ENCODE results near the gene KCNK5. TPM values are rescaled to one million over a fixed set of nuclear protein-coding genes. Genes with fewer than 3 reads are reported as not detected.

KCNK5 gene
- total and polyA plus RNA-seq, 2 donors = 2.6 to 3.9 TPM

GRCh38 chr6:39206250-39206721, 23.0 kb downstream of the KCNK5 start:
- no peak overlapping the region for H3K27ac ChIP-seq (ENCODE audit: low read depth in 1 of 2, low read length in 1 of 2)
- H3K4me3 ChIP-seq (ENCODE audit: low read length in 2 of 2) = no peak overlapping the region
- H3K27me3 ChIP-seq (ENCODE audit: control insufficient read depth in 2 of 2, insufficient read depth in 1 of 2, low read length in 1 of 2) = no peaks in the 10 kb centered on the region
- DNase-seq (ENCODE audit: low read depth in 6 of 9, low spot score in 9 of 9) = no peak
- H3K4me1 ChIP-seq (ENCODE audit: control insufficient read depth in 2 of 2, insufficient read depth in 2 of 2, low read length in 2 of 2) = peaks cover 10 to 88% of the 10 kb centered on the region in 2 donors
- H3K36me3 ChIP-seq (ENCODE audit: control insufficient read depth in 2 of 2, insufficient read depth in 2 of 2, low read length in 1 of 2) = peaks cover 0 to 13% of the 10 kb centered on the region in 2 donors
- WGBS = 77% methylated on average over 10 of the region's 10 CpGs
- H3K9me3 ChIP-seq (ENCODE audit: control insufficient read depth in 2 of 2, insufficient read depth in 1 of 2, low read length in 1 of 2) = no peaks in the 10 kb centered on the region

DNA sequence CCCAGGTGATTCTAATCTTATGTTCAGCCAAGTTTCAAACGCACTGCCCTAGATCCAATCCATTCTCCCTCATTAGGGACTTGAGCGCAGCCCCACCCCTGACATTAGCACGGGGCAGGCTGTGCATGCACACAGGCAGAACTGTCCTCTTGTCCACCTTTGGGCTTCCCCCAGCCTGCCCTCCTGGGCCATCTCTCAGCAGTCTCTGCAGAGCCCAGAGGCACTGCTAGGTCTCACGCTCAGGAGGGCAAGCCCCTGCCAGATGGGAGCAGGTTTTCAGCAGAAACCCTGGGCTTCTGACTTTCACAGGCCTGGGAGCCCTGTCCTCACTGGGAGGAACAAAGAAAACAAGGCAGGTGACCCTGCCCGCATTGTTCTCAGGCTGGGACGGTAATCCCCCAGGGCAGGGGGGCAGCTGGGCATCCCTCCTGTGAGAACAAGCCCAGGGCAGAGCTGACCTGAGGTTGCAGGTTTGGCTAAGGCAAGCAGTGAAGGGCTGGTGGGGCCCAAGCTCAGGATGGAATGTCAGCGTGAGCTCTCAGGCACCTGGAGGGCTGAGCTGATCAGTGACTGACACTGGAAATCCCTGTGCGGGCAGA, 24.5 kb downstream of the KCNK5 start:
- peaks cover 5 to 73% of the 10 kb centered on the region in 2 donors for H3K4me1 ChIP-seq (ENCODE audit: control insufficient read depth in 2 of 2, insufficient read depth in 2 of 2, low read length in 2 of 2)
- H3K9me3 ChIP-seq (ENCODE audit: control insufficient read depth in 2 of 2, insufficient read depth in 1 of 2, low read length in 1 of 2) = no peaks in the 10 kb centered on the region
- H3K36me3 ChIP-seq (ENCODE audit: control insufficient read depth in 2 of 2, insufficient read depth in 2 of 2, low read length in 1 of 2) = peaks cover 0 to 9% of the 10 kb centered on the region in 2 donors
- H3K27me3 ChIP-seq (ENCODE audit: control insufficient read depth in 2 of 2, insufficient read depth in 1 of 2, low read length in 1 of 2) = no peaks in the 10 kb centered on the region
- 95% methylated on average over 8 of the region's 8 CpGs for WGBS
- no peak for DNase-seq (ENCODE audit: low read depth in 6 of 9, low spot score in 9 of 9)
- H3K27ac ChIP-seq (ENCODE audit: low read depth in 1 of 2, low read length in 1 of 2) = peak overlapping the region in 1 of 2 donors; percentile 60
- no peak overlapping the region for H3K4me3 ChIP-seq (ENCODE audit: low read length in 2 of 2)

GRCh38 chr6:39204160-39204495, 25.1 kb downstream of the KCNK5 start:
- Histone ChIP-seq H3K27me3 (ENCODE audit: control insufficient read depth in 2 of 2, insufficient read depth in 1 of 2, low read length in 1 of 2) (no peaks in the 10 kb centered on the region), H3K9me3 (ENCODE audit: control insufficient read depth in 2 of 2, insufficient read depth in 1 of 2, low read length in 1 of 2) (no peaks in the 10 kb centered on the region), H3K27ac (ENCODE audit: low read depth in 1 of 2, low read length in 1 of 2) (no peak overlapping the region), H3K4me3 (ENCODE audit: low read length in 2 of 2) (no peak overlapping the region), H3K36me3 (ENCODE audit: control insufficient read depth in 2 of 2, insufficient read depth in 2 of 2, low read length in 1 of 2) (peaks cover 0 to 9% of the 10 kb centered on the region in 2 donors), H3K4me1 (ENCODE audit: control insufficient read depth in 2 of 2, insufficient read depth in 2 of 2, low read length in 2 of 2) (peaks cover 0 to 67% of the 10 kb centered on the region in 2 donors)
- WGBS = 95% methylated on average over 4 of the region's 4 CpGs
- DNase-seq (ENCODE audit: low read depth in 6 of 9, low spot score in 9 of 9) = no peak

- no peak for DNase-seq (ENCODE audit: low read depth in 6 of 9, low spot score in 9 of 9)
- 96% methylated on average over 12 of the region's 12 CpGs for WGBS
- no peak overlapping the region for H3K4me3 ChIP-seq (ENCODE audit: low read length in 2 of 2)
- H3K36me3 ChIP-seq (ENCODE audit: control insufficient read depth in 2 of 2, insufficient read depth in 2 of 2, low read length in 1 of 2) = peaks cover 0 to 9% of the 10 kb centered on the region in 2 donors
- no peaks in the 10 kb centered on the region for H3K27me3 ChIP-seq (ENCODE audit: control insufficient read depth in 2 of 2, insufficient read depth in 1 of 2, low read length in 1 of 2)
- H3K4me1 ChIP-seq (ENCODE audit: control insufficient read depth in 2 of 2, insufficient read depth in 2 of 2, low read length in 2 of 2) = peaks cover 0 to 61% of the 10 kb centered on the region in 2 donors
- H3K9me3 ChIP-seq (ENCODE audit: control insufficient read depth in 2 of 2, insufficient read depth in 1 of 2, low read length in 1 of 2) = no peaks in the 10 kb centered on the region
- no peak overlapping the region for H3K27ac ChIP-seq (ENCODE audit: low read depth in 1 of 2, low read length in 1 of 2)
Observed at GRCh38 chr6:39203436-39204159, 25.7 kb downstream of the KCNK5 start.

GRCh38 chr6:39202166-39202565, 27.1 kb downstream of the KCNK5 start:
- peaks cover 0 to 9% of the 10 kb centered on the region in 2 donors for H3K36me3 ChIP-seq (ENCODE audit: control insufficient read depth in 2 of 2, insufficient read depth in 2 of 2, low read length in 1 of 2)
- peaks cover 0 to 51% of the 10 kb centered on the region in 2 donors for H3K4me1 ChIP-seq (ENCODE audit: control insufficient read depth in 2 of 2, insufficient read depth in 2 of 2, low read length in 2 of 2)
- no peaks in the 10 kb centered on the region for H3K27me3 ChIP-seq (ENCODE audit: control insufficient read depth in 2 of 2, insufficient read depth in 1 of 2, low read length in 1 of 2)
- 96% methylated on average over 4 of the region's 4 CpGs for WGBS
- H3K27ac ChIP-seq (ENCODE audit: low read depth in 1 of 2, low read length in 1 of 2) = no peak overlapping the region
- H3K9me3 ChIP-seq (ENCODE audit: control insufficient read depth in 2 of 2, insufficient read depth in 1 of 2, low read length in 1 of 2) = no peaks in the 10 kb centered on the region
- H3K4me3 ChIP-seq (ENCODE audit: low read length in 2 of 2) = no peak overlapping the region
- no peak for DNase-seq (ENCODE audit: low read depth in 6 of 9, low spot score in 9 of 9)

- 95% methylated on average over 1 of the region's 1 CpG for WGBS
Observed at GRCh38 chr6:39200498-39201020, 28.7 kb downstream of the KCNK5 start.

DNA sequence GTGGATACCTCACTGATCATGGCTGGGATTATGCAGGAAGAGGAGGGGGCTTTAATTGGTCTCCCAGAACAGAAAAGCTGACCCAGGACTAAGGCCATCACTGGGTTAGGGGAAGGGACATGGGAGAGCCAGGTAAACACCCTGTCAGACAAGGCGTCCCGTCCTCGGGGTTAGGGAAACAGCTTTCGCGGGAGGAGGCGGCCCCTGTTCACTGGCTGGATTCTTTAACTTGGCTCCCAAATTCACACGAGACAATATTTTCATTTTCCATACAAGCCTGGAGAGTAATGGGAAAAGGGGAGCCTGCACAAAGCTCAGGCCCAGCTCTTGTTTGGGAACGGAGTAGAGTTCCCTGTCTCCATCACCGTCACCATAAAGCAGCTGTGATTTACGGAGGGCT, 29.3 kb downstream of the KCNK5 start:
- H3K27ac ChIP-seq (ENCODE audit: low read depth in 1 of 2, low read length in 1 of 2) = no peak overlapping the region

More at GRCh38 chr6:39200498-39201020, 28.7 kb downstream of the KCNK5 start:
- H3K36me3 ChIP-seq (ENCODE audit: control insufficient read depth in 2 of 2, insufficient read depth in 2 of 2, low read length in 1 of 2) = peaks cover 0 to 11% of the 10 kb centered on the region in 2 donors
- no peaks in the 10 kb centered on the region for H3K27me3 ChIP-seq (ENCODE audit: control insufficient read depth in 2 of 2, insufficient read depth in 1 of 2, low read length in 1 of 2)
- H3K27ac ChIP-seq (ENCODE audit: low read depth in 1 of 2, low read length in 1 of 2) = no peak overlapping the region
- H3K9me3 ChIP-seq (ENCODE audit: control insufficient read depth in 2 of 2, insufficient read depth in 1 of 2, low read length in 1 of 2) = no peaks in the 10 kb centered on the region
- H3K4me1 ChIP-seq (ENCODE audit: control insufficient read depth in 2 of 2, insufficient read depth in 2 of 2, low read length in 2 of 2) = peaks cover 0 to 35% of the 10 kb centered on the region in 2 donors
- H3K4me3 ChIP-seq (ENCODE audit: low read length in 2 of 2) = no peak overlapping the region
- DNase-seq (ENCODE audit: low read depth in 6 of 9, low spot score in 9 of 9) = no peak

GRCh38 chr6:39199231-39199940, 29.9 kb downstream of the KCNK5 start:
- Histone ChIP-seq H3K36me3 (ENCODE audit: control insufficient read depth in 2 of 2, insufficient read depth in 2 of 2, low read length in 1 of 2) (peaks cover 4 to 23% of the 10 kb centered on the region in 2 donors), H3K27ac (ENCODE audit: low read depth in 1 of 2, low read length in 1 of 2) (no peak overlapping the region), H3K9me3 (ENCODE audit: control insufficient read depth in 2 of 2, insufficient read depth in 1 of 2, low read length in 1 of 2) (no peaks in the 10 kb centered on the region), H3K4me1 (ENCODE audit: control insufficient read depth in 2 of 2, insufficient read depth in 2 of 2, low read length in 2 of 2) (peaks cover 0 to 23% of the 10 kb centered on the region in 2 donors), H3K27me3 (ENCODE audit: control insufficient read depth in 2 of 2, insufficient read depth in 1 of 2, low read length in 1 of 2) (no peaks in the 10 kb centered on the region), H3K4me3 (ENCODE audit: low read length in 2 of 2) (no peak overlapping the region)
- no peak for DNase-seq (ENCODE audit: low read depth in 6 of 9, low spot score in 9 of 9)
- 94% methylated on average over 7 of the region's 7 CpGs for WGBS

More for the DNA sequence above, 29.3 kb downstream of the KCNK5 start:
- no peak overlapping the region for H3K4me3 ChIP-seq (ENCODE audit: low read length in 2 of 2)
- DNase-seq (ENCODE audit: low read depth in 6 of 9, low spot score in 9 of 9) = no peak
- no peaks in the 10 kb centered on the region for H3K27me3 ChIP-seq (ENCODE audit: control insufficient read depth in 2 of 2, insufficient read depth in 1 of 2, low read length in 1 of 2)
- 95% methylated on average over 10 of the region's 10 CpGs for WGBS
- H3K4me1 ChIP-seq (ENCODE audit: control insufficient read depth in 2 of 2, insufficient read depth in 2 of 2, low read length in 2 of 2) = peaks cover 0 to 29% of the 10 kb centered on the region in 2 donors
- no peaks in the 10 kb centered on the region for H3K9me3 ChIP-seq (ENCODE audit: control insufficient read depth in 2 of 2, insufficient read depth in 1 of 2, low read length in 1 of 2)
- H3K36me3 ChIP-seq (ENCODE audit: control insufficient read depth in 2 of 2, insufficient read depth in 2 of 2, low read length in 1 of 2) = peaks cover 3 to 17% of the 10 kb centered on the region in 2 donors

DNA sequence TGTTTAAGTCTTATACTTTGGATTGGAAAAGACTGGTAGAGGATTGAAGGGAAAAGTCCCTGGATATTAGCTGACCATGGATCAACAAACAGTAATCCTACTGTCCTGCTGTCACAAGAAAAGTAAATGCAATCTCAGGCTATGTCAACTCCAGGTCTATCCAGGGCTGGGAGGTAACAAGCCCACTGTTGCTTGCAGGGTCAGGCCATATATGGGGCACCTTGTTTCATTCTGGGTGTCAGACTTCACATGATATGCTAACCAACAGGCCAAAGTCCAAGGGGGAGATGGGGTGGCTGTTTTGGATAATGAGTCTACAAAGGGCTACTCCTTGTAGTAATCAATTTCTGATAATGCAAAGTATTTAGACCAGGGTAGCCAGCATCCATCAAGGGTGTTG, 30.7 kb downstream of the KCNK5 start:
- no peak for DNase-seq (ENCODE audit: low read depth in 6 of 9, low spot score in 9 of 9)
- H3K27ac ChIP-seq (ENCODE audit: low read depth in 1 of 2, low read length in 1 of 2) = no peak overlapping the region
- H3K36me3 ChIP-seq (ENCODE audit: control insufficient read depth in 2 of 2, insufficient read depth in 2 of 2, low read length in 1 of 2) = peaks cover 4 to 31% of the 10 kb centered on the region in 2 donors
- H3K9me3 ChIP-seq (ENCODE audit: control insufficient read depth in 2 of 2, insufficient read depth in 1 of 2, low read length in 1 of 2) = no peaks in the 10 kb centered on the region
- peaks cover 0 to 18% of the 10 kb centered on the region in 2 donors for H3K4me1 ChIP-seq (ENCODE audit: control insufficient read depth in 2 of 2, insufficient read depth in 2 of 2, low read length in 2 of 2)
- no peaks in the 10 kb centered on the region for H3K27me3 ChIP-seq (ENCODE audit: control insufficient read depth in 2 of 2, insufficient read depth in 1 of 2, low read length in 1 of 2)
- H3K4me3 ChIP-seq (ENCODE audit: low read length in 2 of 2) = no peak overlapping the region
